Adipose tissue (tissue), 3 donors: Measurements from ENCODE around the gene UTP11. TPM values are rescaled to one million over a fixed set of nuclear protein-coding genes. Genes with fewer than 3 reads are reported as not detected.

Experiments used
- H3K27ac ChIP-seq: one replicate; pipeline ENCODE4 v1.5.1; 2013; ENCODE audit warnings: low read depth, low read length
- WGBS, 3 donors: extraction: QIAGEN DNeasy Blood & Tissue Kit; methylation state at CpG; one replicate each; pipeline ENCODE4 v1.1.7; 2013; 5-methylcytosine and 5-hydroxymethylcytosine counted together
- polyA plus RNA-seq, 3 donors: library from polyadenylated mRNA; stranded (reverse); fragments of 200-250 nt; gene quantifications; one replicate each; pipeline ENCODE4 v1.2.3, GENCODE V29; 2013
- donor health status: healthy with polysubstance abuse.
- donor health status: Bipolar disorder and iron deficiency.
- donor health status: healthy.

UTP11 gene
- polyA plus RNA-seq, 3 donors = 17.3 to 30.4 (median 28.3) TPM

DNA sequence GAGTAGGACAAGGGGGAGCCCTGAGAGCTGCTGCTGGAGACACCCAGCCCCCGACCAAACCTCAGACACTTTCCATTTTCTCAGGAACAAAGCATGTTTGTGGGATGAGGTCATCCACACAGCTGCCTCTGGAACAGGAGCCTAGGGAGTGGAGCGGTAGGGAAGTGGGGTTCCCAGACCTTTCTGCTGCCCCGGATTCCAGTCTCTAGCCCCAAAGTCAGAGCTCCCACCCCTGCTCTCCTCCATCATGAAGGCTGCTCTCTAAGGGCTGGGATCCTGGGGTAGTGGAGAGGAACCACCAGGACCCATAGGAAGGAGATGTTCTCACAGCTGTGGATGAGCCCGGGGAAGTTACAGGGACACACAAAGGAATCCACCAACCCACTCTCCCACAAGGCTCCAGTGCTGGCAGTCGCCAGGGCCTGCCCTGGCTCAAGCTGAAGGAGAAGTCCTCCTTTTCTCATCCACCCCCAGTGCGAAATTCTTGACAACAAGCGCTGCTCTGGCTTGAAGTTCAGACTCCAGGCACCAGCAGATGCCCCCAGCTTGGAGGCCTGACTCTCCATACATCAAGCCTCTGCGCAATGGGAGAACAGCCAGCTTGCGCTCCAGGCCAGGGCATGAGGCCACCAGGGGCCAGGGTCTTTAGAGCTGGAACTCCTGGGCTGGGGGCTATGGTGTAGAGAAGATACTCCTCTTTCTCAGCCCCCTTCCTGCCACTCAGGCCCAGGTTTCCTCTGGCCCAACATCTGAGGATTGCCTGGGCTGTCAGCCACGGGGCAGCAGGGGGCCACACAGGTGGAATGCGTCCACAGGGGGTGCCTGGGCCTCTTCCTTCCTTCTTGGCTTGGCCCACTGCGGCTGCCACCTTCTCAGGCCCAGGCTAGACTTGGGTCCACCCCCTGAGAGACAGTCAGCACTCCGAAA is 11.7 kb upstream of the UTP11 start:
- WGBS, 3 donors = 37 to 61% (median 43%) methylated on average over 13 of the region's 13 CpGs
- H3K27ac ChIP-seq = peak overlapping the region; percentile 67

DNA sequence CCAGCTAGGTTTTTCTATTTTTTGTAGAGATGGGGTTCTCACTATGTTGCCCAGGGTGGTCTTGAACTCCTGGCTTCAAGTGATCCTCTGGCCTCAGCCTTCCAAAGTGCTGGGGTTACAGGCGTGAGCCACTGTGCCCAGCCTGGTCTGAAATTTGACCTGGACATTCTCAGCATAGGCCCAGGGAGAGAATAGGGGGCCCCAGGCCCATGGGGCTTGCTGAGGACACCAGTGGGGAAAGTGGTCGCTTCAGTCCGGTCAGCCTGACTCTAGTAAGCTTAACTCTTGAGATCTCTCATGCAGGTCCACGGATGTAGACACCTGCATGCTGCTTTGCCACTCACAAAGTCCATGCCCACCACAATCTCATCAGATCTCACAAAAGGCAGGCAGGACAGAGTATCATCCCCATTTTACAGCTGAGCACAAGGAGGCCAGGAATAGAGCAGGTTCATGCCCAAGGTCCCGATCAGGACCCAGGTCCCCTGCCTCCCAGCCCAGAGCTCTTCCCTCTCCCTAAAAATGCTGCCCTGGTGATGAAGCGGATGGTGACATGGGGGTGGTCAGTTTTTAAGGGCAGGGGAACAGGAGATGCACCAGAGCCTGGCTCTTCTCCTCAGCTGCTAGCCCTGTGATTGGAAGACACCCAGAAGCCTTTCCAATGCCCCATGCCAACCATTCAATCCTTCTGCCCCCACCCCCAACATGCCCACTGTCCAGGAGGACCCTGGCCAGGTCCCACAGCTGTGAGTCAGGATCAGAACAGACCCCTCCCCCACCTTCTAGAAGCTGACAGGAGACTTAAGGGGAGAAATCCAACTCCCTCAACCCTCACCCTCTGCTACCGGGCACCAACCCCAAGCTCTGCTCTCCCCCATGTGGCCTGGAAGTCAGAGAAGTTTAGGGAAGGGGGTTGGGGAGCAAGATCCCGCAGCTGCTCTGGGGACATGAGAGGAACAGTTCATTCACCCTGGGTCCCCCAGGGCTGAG is 9.0 kb upstream of the UTP11 start:
- H3K27ac ChIP-seq = no peak overlapping the region
- 56 to 89% (median 70%) methylated on average over 8 of the region's 8 CpGs for WGBS, 3 donors

DNA sequence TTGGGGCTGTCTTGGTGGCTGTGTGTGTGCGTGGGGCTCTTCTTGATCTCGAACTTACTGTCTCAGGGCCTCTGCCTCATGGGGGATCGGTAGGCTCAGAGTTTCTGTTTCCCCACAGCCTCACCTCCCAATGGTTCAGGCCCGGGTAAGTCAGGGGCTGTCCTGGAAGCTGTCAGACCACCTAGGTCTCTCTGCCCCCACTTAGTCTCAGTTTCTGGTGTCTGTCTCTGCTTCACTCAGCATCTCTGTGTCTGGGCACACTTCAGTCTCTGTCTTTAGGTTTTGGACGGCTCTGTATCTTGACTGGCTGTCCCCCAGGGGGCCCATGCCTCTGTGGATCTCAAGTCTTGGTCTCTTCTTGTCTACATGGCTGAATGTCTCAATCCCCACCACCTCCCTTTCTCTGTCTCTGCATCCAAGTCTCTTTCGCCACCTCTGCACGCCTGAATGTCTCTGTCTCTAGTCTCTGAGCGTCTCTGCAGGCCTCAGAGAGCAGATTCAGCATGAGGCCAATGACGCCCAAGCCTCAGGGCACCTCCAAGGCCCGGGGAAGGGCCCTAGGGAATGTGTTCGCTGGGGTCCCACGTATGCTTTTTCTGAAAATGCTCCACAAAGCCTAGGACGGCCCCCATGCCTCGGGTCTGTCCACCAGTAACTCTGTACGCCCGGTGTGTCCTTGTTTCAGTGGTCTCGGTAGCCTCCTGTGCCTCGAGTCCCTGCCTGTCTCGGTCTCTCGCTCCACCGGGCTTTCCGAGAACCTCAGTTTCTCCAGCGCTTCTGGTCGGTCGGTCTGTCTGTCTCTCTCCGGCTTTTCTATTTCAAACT is 8.0 kb upstream of the UTP11 start:
- WGBS, 3 donors = 5 to 19% (median 5%) methylated on average over 26 of the region's 26 CpGs
- no peak overlapping the region for H3K27ac ChIP-seq

DNA sequence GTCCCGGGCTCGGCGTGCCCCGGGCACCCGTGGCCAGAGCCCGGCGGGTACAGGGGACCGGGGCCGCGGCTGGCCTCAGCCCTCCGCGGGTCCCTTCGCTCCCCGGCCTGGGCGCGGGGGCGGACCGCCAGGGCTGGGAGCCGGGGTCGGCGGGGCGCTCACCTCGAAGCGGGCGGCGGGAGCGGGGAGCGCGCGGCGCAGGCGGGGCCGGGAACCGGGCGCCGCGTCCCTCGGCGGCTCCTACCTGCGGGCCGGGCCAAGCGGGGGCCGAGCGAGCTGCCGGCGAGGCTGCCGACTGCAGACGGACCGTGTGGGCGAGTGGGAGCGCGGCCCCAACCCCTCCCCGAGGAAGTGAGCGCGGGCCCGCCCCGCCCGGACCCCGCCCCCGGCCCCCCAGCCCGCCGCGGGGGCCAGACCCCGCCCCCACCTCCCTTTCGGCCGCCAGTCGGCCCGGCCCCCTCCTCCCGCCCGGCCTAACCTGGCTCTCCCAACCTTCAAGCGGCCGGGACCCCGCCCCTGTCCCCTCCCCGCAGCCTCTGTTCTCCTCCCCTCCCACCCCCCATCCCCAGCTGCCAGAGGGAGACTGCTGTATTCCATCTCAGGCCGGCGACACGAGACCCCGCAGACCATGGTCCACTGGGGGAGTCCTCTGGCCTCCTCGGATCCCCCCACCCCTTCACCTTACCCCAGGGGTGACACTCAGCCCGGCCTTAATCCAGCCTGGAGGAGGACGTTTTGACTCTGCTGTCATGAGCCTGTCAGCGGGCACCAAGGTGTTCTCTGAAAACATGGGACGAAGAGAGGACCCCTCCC is 7.1 kb upstream of the UTP11 start, which contains the start of gene FHL3:
Gene FHL3, minus strand, starts transcription at position 320 of the 813 bp plus-strand sequence. CDS start 6,102 bp downstream, outside the sequence.
- 3 to 5% (median 3%) methylated on average over 35 to 78 of the region's 83 CpGs for WGBS, 3 donors
- peak within 1 kb of the TSS; percentile 17 for H3K27ac ChIP-seq

DNA sequence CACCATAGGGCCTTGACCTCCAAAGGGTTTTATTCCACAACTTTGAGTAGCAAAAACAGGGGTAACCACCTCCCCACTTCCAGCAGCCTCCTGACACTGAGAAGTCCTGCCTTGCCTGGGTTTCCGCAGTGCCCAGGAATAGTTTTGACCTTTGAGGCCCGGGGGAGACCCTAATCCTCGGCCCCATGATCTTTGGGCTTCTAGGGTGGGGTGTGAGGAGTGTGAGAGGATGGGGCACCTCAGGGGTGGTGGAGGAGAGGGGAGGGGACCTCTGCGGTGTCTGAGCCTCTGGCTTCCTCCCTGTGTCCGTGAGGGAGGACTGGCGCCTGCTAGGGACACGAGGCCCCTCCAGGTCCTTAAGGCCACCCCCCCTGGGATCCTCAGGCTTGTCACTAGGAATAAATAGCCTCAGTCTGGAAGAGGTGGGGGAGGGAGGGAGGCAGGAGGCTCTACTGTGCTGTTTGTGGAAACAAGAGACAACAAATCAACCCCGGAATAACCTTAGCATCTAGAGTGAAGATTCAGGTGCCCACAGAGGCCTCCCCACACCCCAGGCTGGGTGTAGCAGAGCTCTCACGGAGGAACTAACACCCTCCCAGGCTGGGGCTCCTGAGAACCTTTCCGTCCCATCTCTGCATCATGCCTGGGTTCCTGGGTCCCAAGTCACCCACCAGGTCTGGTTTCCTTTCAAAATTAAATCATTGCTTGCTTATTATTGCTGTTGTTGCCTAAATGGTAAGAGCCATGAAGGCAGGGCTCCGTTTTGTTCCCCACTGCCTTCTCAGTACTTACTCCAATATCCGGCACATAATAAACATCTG is 6.3 kb upstream of the UTP11 start:
- no peak overlapping the region for H3K27ac ChIP-seq
- WGBS, 3 donors = 55 to 72% (median 60%) methylated on average over 12 of the region's 12 CpGs

DNA sequence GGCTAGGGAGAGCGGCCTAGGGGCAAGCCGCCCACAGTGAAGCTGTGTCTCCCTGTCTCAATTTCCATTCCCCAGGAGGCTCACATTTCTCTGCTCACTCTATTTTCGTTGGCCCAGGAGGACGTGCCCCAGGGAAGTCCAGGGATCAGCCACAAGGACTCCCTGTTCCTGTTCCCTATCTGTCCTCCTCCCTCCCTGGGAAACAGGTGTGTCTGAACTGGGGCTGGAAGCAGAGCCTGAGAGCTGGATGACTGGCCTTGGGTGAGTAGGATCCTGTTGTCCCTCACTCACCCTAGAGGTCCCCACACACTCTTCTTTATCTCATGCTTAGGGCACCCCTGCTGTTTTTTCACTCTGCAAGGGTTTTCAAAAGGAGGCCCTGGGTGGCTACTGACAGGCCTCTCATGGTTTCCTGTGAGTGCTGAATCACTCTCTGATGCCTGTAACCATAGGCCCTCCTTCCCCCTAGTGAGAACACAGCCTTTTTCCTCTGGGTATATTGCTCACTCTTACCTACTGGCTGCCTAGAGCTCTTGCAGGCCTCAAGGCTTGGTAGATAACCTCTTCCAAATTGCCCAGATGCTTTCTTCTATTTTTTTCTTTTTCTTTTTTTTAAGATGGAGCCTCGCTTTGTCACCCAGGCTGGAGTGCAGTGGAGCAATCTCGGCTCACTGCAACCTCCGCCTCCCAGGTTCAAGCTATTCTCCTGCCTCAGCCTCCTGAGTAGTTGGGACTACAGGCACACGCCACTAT is 3.3 kb upstream of the UTP11 start:
- 68 to 75% (median 73%) methylated on average over 8 of the region's 8 CpGs for WGBS, 3 donors
- no peak overlapping the region for H3K27ac ChIP-seq

DNA sequence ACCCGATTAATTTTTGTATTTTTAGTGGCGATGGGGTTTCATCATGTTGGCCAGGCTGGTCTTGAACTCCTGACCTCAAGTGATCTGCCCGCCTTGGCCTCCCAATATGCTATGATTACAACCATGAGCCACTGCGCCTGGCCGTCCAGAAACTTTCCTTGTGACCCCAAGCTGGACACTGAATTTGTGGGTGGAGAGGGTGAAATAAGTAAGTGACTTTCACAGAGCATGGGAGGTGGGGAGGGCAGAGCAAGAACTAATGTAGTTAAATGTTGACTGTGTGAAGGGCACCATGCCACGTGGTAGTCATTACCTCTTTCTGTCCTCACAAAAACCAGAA is 2.7 kb upstream of the UTP11 start:
- H3K27ac ChIP-seq = no peak overlapping the region
- WGBS, 3 donors = 75 to 86% (median 76%) methylated on average over 6 of the region's 6 CpGs

DNA sequence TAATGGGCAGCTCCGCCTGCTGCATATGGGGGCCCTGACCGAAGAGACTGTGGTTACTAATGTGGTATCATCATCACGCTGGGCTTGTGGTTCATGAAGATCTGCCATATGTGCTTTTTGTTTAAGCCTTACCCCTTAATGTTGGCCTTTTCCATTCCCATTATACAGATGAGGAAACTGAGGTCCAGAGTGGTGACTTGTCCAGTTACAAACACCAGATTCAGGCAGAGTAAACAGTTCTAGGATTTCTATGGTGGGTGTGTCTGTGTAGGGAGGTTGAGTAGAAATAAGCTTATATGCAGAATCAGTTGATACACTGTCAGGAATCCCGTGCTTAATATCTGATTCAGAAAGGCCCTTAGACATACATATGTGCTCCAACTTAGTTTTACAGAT is 691 bp downstream of the UTP11 start:
- 5 to 13% (median 11%) methylated on average over 4 of the region's 4 CpGs for WGBS, 3 donors
- H3K27ac ChIP-seq = peak overlapping the region; percentile 35

DNA sequence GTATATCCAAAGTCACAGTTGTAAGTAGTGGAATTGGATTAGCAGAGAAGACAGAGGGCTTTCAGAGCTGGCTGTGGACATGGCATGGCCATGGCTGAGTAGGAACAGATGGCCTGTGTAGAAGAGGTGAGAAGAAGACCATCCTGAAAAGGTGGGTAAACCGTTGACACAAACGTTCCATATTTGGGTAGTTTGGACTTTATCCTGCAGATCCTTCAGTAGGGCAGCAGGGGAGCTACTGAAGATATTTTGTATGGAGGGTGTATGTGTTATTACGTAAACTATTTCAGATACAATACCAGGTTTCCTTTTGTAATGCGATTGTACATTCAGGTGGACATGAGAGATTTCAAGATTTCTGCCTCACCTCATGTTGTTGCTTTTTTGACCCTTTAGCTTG is 1.6 kb downstream of the UTP11 start:
- 42 to 52% (median 47%) methylated on average over 4 of the region's 4 CpGs for WGBS, 3 donors

DNA sequence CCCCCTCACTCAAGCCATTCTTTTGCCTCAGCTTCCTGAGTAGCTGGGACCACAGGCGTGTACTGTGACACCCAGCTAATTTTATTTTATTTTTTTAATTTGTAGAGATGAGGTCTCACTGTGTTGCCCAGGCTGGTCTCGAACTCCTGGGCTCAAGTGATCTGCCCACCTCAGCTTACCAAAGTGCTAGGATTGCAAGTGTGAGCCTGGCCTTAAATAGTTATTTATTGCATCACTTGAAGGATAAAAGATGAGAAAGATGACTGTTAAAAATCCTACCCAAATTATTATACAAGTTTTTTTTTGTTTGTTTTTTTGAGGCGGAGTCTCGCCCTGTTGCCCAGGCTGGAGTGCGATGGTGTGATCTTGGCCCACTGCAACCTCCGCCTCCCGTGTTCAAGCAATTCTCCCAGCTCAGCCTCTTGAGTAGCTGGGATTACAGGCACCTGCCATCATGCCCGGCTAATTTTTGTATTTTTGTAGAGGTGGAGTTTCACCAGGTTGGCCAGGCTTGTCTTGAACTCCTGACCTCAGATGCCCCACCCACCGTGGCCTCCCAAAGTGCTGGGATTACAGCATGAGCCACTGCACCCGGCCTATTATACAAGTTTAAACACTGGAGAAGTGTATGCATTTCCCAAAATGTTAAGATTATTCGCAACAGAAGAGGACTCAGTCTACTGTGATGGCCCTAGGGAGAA is 2.3 kb downstream of the UTP11 start:
- WGBS, 3 donors = 79 to 83% (median 79%) methylated on average over 11 of the region's 11 CpGs
- H3K27ac ChIP-seq = no peak overlapping the region

More for the DNA sequence above, 1.6 kb downstream of the UTP11 start:
- H3K27ac ChIP-seq = no peak overlapping the region

DNA sequence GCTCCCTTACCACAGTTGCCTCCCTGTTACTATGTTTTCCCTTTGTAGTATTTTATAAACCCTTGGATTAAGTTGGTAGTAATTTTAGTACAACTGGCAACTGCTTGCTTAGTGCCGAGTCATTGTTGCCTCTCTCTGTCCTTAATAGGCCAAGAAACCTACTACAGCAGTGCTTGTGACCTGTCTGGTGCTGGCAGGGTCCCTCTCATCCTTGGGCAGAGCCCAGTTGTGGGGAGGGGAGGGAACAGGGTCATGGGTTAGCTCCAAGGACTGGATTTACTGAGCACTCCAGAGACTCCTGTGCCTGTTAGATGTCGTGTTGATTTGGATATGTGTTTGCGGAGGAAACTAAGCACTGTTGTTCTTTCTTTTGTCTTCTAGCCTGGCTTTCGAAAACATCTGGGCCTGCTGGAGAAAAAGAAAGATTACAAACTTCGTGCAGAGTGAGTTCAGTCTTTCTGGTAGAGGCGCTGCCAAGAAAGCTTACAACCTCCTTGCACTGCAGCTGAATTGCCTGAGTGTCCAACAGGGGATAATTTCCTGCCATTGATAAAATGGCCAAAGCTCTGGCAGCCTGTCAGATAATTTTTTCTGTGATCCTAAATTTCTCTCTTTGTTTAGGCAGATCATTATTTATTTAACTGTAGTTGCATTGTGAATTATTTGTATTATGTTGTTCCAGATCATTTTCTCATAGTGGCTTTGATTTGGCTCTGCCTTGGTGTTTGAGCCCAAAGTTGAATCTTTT is 3.6 kb downstream of the UTP11 start:
- 48 to 55% (median 53%) methylated on average over 6 of the region's 6 CpGs for WGBS, 3 donors
- H3K27ac ChIP-seq = no peak overlapping the region

DNA sequence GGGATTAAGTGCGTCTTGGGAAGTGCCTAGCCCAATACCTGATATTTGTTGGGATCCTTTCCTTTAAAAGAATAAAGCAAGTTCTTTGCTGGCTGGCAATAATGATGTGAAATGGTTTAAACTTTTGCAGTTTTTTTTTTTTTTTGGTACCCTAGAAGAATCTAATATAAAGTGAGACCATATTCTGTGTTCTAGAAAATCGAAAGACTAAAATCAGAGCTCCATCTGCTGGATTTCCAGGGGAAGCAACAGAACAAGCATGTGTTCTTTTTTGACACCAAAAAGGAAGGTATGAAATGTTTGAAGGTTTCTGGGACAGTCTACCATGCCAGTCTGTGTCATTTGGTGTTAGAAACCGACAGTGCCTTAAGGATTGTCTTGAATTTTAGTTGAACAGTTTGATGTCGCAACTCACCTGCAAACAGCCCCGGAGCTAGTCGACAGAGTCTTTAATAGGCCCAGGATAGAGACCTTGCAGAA is 6.4 kb downstream of the UTP11 start:
- no peak overlapping the region for H3K27ac ChIP-seq
- 70 to 74% (median 72%) methylated on average over 6 of the region's 6 CpGs for WGBS, 3 donors

DNA sequence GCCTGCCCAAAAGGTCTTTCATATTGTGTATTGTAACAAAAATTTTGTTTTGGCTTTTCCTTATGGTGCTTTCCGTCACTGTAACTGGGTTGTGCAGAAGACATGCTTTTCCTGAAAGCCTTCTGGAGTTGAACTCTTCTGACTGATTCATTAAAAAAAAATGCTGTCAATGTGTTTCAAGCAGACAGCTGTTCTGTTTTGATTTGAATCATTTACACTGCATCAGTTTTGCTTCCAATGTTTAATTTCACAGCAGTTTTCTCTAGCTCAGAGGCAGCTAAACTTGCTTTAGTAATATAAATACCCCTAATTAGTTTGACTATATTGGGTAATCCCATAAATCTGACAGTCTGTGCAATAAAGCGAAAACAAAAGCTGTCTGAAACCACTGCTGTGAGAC is 7.9 kb downstream of the UTP11 start:
- H3K27ac ChIP-seq = no peak overlapping the region
- WGBS, 3 donors = 97 to 99% (median 97%) methylated on average over 2 of the region's 2 CpGs

DNA sequence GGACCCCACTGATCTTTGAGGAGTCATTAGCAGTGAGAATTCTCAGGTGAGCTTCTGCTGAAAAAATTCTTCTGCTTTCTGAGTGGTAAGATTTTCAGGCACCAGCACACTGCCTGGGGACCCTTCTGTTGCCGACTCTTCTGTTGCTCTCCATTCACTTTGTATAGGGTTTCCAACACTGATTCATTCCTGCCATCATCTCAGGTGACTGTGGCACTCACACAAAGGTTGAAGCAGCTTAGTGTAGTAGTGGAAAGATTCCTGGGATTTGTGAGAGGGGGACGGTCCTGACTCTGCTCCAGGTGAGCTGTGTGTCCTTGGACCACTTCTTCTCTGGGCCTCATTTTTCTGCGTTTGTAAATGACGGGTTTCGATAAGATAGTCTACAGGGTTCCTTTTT is 9.4 kb downstream of the UTP11 start:
- H3K27ac ChIP-seq = no peak overlapping the region
- WGBS, 3 donors = 85 to 96% (median 94%) methylated on average over 5 of the region's 5 CpGs

DNA sequence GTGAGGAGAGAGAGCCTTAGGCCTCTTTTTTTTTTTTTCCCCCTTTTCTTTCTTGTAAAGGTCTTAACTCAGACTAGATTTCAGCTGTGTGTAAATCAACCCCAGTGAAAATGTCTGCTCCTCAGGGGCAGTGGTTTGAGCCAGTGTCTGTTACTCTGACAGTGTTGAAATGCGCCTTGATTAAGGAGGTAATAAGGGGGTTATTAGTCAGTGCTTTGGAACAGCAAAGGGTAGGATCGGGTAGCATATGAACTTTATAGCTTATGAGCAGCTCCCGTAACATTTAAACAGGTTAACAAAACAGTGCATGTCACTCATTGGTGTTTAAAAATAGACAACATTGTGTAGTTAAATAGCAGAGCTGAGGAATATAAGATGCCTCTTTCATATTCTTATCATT is 10.3 kb downstream of the UTP11 start:
- WGBS, 3 donors = 86 to 93% (median 89%) methylated on average over 3 of the region's 3 CpGs
- no peak overlapping the region for H3K27ac ChIP-seq
